GM18873 (cell line): ENCODE data around the gene COL28A1.
"Not testable (repeated sequence)": the region's sequence is repeated elsewhere in the genome, so short reads cannot be mapped to it uniquely, and the experiment has no call there.

ENCODE experiments used
- ATAC-seq: cut with Tn5 transposase; IDR thresholded peaks from one replicate; pipeline ENCODE4 v1.9.1; 2021; ENCODE audit warnings: mild to moderate bottlenecking, moderate library complexity, moderate number of reproducible peaks; ENCODE audit not compliant: unreplicated experiment, low FRiP score

Gene COL28A1

DNA sequence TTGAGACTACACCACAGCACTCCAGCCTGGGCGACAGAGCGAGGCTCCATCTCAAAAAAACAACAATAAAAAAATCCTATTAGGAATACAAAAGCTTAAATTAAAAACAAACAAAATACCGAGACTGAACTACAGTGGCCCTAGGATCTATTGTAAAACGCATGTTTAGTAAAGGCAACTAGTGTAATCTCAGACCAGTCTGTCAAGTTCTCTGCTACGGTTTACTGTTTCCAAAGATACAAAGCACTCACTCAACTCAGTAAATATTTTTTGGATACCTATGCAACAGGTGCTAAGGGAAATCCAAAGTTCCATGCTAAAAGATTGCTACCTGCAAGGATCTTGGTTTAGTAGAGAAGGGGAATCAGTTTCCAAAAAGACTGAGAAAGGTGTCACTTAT is 27.6 kb upstream of the COL28A1 start:
- ATAC-seq, result no peak

- ATAC-seq, result no peak
Observed at GRCh38 chr7:7562736-7563135, 27.1 kb upstream of the COL28A1 start.

DNA sequence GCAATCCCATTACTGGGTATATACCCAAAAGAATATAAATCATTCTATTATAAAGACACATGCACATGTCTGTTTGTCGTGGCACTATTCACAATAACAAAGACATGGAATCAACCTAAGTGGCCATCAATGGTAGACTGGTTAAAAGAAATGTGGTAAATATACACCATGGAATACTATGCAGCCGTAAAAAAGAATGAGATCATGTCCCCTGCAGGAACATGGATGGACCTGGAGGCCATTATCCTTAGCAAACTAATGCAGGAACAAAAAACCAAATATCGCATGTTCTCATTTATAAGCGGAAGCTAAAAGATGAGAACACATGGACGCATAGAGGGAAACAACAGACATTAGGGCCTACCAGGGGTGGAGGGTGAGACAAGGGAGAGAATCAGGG is 25.9 kb upstream of the COL28A1 start:
- ATAC-seq, result not testable (repeated sequence)

- no peak for ATAC-seq
Observed at GRCh38 chr7:7557252-7557651, 21.6 kb upstream of the COL28A1 start.

DNA sequence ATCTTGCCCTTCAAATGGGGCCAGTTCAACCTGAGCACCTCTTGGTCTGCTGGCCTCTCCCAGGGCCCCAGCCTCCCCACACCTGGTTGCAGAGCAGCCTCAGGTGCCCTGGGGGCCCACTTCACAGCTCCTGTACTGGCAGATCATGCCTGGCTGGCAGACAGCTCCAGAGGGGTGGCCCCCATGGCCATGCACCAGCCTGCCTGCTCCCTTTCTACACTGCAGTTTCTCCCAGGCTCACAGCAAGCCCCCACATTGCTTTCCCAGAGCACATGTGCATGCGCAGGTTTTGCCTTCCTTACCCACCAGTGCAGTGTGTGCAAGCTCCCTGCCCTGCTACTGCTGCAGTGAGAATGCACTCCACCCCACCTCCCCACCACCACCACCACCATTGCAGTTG is 21.2 kb upstream of the COL28A1 start:
- ATAC-seq, result no peak

DNA sequence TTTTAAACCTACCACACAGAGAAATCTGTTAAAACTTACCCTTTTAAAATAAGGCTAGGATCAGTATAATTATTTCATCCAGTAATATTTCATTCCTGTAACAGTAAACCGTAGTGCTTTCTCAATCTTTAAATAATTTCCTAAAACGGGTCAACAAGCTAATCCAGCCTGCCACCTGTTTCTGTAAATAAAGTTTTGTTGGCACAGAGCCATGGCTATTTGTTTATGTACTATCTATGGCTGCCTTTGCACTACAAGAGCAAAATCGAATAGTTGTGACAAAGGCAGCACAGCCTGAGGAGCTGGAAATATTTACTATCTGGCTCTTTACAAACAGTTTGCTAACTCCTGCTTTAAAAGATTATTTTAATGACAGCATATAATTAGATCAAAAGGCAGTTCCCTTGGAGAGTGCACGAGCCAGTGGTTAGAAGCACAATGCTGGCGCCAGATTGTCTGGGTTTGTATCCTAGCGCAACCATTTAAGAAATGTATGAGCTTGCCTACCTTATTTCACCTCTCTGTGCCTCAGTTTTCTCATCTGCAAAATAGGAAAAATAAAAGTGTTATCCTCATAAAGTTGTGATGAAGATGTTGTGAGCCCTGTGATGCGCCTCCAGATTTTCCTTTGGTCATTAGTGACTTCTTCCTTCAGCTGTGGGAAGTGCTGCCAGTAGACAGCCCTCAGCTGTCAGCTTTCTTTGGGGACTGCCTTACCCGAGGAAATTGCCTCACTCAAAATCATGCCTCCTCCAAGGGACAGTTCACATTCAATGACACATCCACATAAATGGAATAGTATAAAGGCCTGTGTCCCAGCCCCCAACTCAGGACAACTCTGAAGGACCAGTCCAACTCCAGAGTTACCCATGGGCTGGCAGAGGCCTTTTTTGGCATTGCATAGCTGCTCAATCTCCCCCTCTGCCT is 19.2 kb upstream of the COL28A1 start:
- no peak for ATAC-seq

GRCh38 chr7:7554021-7554432 is 18.4 kb upstream of the COL28A1 start:
- ATAC-seq, result no peak

- no peak for ATAC-seq
Observed at GRCh38 chr7:7553386-7553785, 17.7 kb upstream of the COL28A1 start.

- ATAC-seq, result no peak
Observed at GRCh38 chr7:7552199-7552598, 16.5 kb upstream of the COL28A1 start.

DNA sequence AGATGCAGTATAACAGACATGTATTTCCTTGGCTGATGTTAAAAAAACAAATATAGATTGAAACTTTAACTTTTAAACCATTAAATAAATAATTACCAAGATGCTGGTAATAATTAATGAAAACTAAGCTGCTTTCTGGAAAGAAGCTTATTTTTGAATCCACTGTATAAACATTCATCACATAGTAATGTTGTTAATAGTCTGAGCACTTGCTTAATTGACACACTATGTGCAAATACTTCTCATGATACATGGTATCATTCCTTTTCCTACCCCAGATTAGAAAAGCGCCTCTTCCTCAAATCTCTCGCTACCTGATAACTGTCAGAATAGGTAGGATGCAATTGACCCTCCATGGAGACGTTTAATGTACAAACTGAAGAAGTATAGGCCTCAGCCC is 15.0 kb upstream of the COL28A1 start:
- ATAC-seq, result no peak

DNA sequence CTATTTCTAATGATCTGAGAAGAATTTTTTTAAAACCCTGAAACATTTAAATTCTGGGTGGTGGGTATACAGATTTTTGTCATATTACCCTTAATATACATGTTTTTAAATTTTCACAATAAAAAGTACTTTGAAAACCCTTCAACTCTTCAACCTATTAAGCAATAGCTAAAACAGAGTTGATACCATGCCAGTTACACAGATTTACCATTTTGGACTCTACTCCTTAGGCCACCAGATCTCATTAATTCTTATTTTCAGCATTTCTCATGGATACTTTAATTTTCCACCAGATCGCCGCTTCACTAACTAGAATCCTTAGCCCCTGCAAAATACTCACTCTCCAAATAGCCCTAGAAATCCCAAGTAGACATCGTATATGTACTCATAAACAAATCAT is 12.7 kb upstream of the COL28A1 start:
- ATAC-seq, result no peak

DNA sequence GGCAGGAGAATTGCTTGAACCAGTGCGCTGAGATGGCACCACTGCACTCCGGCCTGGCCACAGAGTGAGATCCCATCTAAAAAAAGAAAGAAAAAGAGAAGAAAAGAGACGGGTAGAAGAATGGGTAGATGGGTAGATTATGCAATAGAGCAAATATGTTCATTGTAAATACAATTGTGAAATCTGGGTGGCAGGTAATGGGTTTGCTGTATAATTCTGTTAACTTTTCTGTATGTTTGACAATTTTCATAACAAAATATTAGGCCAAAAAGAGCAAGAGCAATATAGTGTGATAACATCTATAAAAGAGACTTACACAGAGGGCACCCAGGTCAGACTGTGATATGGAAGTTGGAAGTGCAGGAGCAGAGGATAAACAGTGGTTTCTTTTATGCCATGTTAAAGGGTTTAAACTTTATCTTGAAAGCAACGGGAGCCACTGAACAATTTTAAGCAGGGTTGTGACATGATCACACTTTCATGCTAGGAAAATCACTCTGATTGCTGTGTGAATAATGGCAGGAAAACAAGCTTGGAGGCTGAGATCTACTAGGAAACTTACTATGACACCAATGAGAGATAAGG is 6.7 kb upstream of the COL28A1 start:
- no peak for ATAC-seq

DNA sequence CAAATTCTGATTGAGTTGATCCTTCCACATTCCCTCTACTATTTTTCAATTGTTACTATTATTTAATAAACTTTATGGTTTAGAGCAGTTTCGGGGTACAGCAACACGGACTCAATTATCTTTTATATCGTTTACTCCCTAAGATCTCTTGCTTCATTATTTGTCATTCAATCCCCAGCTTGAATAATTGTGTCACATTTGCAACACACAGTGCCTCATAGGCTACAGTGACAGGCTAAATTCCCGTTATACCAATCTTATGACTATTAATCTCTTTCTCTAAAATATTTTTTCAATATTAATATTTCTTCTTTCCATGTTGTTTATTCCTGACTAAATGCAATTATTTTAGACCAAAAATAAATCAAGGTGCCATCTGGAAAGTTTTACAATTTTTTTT is 4.0 kb upstream of the COL28A1 start:
- no peak for ATAC-seq

GRCh38 chr7:7539152-7539551 is 3.5 kb upstream of the COL28A1 start:
- no peak for ATAC-seq

DNA sequence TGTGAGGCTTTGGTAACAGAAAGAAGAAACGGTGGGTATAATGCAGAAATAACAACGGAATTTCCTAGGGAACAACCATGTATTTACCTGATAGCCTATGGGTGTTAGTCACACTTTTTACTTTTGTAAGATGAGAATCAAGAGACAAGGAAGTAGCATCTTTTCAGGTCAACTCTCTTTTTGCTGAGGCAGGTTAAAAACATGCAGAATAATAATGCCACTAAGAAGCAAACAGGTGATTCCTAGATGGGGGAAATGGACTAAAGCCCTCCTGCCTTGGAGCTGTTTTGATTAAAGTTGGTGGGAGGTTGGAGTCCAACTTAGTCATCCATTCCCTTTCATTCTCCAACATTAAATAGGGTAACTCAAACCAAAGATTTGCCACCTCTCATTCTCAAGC is 2.0 kb upstream of the COL28A1 start:
- no peak for ATAC-seq

DNA sequence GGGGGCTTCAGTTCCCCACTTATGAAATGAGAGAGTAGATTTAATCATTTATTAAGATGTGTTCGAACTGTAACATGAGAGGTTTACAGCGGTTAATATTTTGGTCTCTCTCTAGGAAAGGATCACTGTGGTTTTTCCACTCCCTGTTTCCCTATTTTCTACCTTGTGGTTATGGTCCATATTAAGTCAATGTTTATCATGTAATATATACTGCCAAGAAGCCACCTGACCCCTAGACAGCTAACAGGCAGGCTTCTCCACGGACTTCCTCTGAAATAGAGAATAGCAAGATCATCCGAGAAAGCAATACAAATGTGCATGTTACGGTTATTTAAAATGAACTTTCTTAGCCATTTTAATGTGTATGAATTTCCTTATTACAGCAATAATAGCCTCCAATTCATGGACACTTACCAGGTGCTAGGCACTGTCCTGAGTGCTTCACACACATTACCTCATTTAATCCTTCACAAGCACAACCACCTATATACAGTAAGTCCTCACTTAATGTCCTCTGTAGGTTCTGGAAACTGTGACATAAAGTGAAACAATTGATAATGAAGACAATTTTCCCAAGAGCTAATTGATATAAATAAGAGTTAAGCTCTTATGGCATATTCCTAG is 835 bp upstream of the COL28A1 start:
- ATAC-seq, result no peak

DNA sequence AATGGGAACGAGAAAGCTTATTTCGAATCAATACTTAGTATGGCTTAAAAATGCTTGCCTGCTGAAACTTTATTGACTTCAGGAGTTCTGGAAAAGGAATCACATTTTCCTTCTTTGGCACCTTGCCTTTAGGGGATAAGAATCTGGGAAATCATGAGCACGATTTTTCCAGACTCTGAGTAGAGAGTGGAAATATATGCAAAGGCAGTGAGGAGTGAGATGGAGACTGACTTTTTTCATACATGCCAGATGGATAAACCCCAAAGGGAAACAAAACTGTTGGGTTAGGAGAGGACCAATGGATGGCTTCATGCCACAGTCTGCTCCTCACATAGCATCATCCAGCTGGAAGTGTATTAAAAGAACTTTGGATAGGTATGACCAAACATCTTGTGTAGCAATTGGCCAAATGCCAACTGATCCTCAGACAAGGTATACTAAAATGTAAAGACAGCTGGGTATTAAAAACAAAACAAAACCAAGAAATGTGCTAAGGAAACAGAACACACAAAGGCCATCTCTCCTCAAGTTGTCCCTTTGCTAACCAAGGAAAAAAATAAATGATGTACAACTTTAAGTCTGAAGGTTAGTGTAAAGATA is 1.7 kb downstream of the COL28A1 start:
- no peak for ATAC-seq

DNA sequence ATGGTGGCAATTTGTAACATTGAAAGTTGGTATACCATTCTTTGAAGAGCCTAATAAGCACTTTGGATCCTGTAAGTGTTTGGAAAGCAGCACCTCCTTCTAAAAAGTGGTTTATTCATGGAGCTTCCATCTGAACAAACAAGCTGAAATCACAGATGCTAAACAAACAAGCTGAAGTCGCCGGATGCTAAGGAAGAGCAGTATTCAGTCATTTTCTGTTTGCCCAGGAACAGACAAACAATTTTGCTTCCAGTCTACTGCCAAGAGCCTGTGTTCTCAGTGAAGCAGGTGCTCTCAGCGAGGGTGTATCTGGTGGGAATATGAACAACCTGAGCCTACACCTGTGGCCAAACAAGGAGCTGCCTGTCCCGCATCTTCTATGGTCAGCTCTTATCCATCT is 6.3 kb downstream of the COL28A1 start:
- no peak for ATAC-seq

DNA sequence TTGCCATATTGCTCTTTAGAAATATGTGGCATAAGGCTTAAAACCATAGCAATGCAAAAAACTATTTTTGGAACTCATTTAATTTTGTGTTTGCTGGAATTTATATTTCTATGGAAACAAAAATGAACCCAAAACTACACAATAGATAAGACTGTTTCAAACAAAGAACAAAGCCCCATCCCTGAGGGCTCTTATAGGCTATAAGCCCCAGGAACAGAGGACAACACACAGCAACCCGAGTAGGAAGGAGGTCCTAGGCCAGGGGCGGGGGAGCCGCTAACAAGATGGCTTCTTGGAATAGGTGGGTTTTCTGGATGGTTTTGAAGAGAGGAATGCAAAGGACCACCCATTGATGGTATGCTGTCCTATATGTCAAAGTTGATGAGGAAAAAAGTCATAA is 8.6 kb downstream of the COL28A1 start:
- no peak for ATAC-seq

DNA sequence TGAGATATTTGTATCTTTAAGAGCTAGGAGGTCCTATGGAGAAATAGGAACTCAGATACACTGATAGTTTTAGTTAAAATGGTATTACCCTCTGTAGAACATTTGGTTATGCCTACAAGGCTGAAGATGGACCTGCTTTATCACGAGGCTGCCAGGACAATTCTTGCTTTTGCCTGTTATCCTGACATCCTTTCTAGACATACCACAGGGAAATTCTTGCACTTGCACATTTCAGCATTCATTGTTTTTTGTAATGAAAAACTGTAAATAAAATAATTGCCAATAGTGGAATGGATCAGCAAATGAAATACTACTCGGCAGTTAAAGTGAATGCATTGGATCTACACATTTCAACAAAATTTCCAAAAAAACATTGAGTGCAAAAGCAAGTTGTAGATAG is 9.7 kb downstream of the COL28A1 start:
- ATAC-seq, result no peak

DNA sequence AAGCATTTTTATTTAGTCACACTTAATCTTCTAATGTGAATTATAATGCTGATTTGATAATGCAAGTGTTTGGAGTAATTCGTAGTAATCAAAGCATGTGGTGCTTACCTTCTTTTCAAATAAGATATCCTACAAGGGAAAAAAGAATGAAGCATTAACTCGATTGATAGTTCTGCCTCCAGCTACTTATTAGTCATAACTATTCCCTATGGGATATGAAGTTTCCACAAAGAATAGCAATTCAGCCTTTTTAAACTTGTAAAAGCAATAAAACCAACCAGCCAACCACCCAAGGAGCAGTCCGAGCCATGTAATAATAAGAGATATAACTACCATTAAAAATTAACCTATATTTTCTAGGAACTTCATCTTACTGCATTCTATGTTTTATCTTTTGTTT is 11.6 kb downstream of the COL28A1 start:
- no peak for ATAC-seq
